Keratinocyte (primary cell): ENCODE data around the gene BRF1.
A peak's percentile ranks its signal among the peaks of the same experiment; 100 is the strongest.

Experiments used
- CTCF ChIP-seq, 3 experiments: IDR thresholded peaks in 1 of 3; conservative IDR thresholded peaks in 1 of 3; optimal IDR thresholded peaks in 1 of 3; 2 replicates in 2 of 3; 3 replicates in 1 of 3; pipeline versions ENCODE3 to v1.5.1; 2011; ENCODE audit warnings: low read length in 3 of 3, mild to moderate bottlenecking in 3 of 3, moderate library complexity in 2 of 3, control low read depth in 1 of 3, inconsistent platforms in 1 of 3; ENCODE audit not compliant: insufficient read depth in 2 of 3; ENCODE audit errors: extremely low read depth in 1 of 3
- EZH2 ChIP-seq: IDR thresholded peaks from one replicate; pipeline ENCODE4 v1.6.1; 2012; ENCODE audit warnings: inconsistent platforms, mild to moderate bottlenecking, low read length, moderate library complexity

- TF ChIP-seq CTCF (optimal IDR thresholded peaks at IDR 0.05 in 1 of 3, IDR thresholded peaks at IDR 0.05 in 1 of 3, conservative IDR thresholded peaks at IDR 0.05 in 1 of 3; ENCODE audit: extremely low read depth in 1 of 3, insufficient read depth in 2 of 3, low read length in 3 of 3) (peak in 1 of 3 experiments; percentile 3), EZH2 (no peak)
Measured at GRCh38 chr14:105271224-105271890, 29.4 kb downstream of the BRF1 start.
